ENCODE measurements around the gene GABRB1. TPM values are rescaled to one million over a fixed set of nuclear protein-coding genes. Genes with fewer than 3 reads are reported as not detected.
A peak's percentile ranks its signal among the peaks of the same experiment; 100 is the strongest.

Gene GABRB1
- total and polyA plus RNA-seq, 2 experiments from 2014 or later = 0.26 to 0.97 TPM

- H3K27me3 Mint-ChIP-seq (ENCODE audit: insufficient read depth, low read depth, poor library complexity) = peaks cover 3% of the 10 kb centered on the region
- H3K4me1 Mint-ChIP-seq = no peaks in the 10 kb centered on the region
- TF ChIP-seq EZH2phosphoT487 (IDR thresholded peaks at IDR 0.05; ENCODE audit: unreplicated experiment) (no peak), EZH2 (IDR thresholded peaks at IDR 0.05; ENCODE audit: low read depth, unreplicated experiment) (no peak), REST (IDR thresholded peaks at IDR 0.05; ENCODE audit: unreplicated experiment) (no peak), NANOG (IDR thresholded peaks at IDR 0.05; ENCODE audit: borderline replicate concordance) (no peak), STAT1 (IDR thresholded peaks at IDR 0.05; ENCODE audit: unreplicated experiment) (no peak), CREB1 (CRISPR knock-in tag; IDR thresholded peaks at IDR 0.05; ENCODE audit: low read depth) (no peak), JUNB (IDR thresholded peaks at IDR 0.05; ENCODE audit: unreplicated experiment) (no peak), CTCF (conservative IDR thresholded peaks at IDR 0.05; ENCODE audit: low read depth in 2 of 2) (no peak), ZNF331 (CRISPR knock-in tag; IDR thresholded peaks at IDR 0.05; ENCODE audit: low read depth) (no peak), ETS1 (IDR thresholded peaks at IDR 0.05) (no peak), POLR2AphosphoS5 (IDR thresholded peaks at IDR 0.05; ENCODE audit: low read depth) (no peak), ZNF462 (CRISPR knock-in tag; IDR thresholded peaks at IDR 0.05) (no peak), ZNF114 (CRISPR knock-in tag; IDR thresholded peaks at IDR 0.05) (no peak)
- H3K79me2 ChIP-seq (replicated peaks; ENCODE audit: insufficient read depth) = no peaks in the 10 kb centered on the region
- H3K27me3 ChIP-seq (ENCODE audit: insufficient read depth) = no peaks in the 10 kb centered on the region
- no peaks in the 10 kb centered on the region for H4K20me1 ChIP-seq (replicated peaks; ENCODE audit: insufficient read depth)
- H3K9me2 ChIP-seq (ENCODE audit: insufficient read depth) = no peaks in the 10 kb centered on the region
- H2AFZ ChIP-seq = 0 out of 2 replicates have a peak overlapping the region, but pooled peaks have one; percentile 14
- DNase-seq (ENCODE audit: low spot score) = no peak
- no peaks in the 10 kb centered on the region for H3K36me3 Mint-ChIP-seq (ENCODE audit: low read depth)
- no peaks in the 10 kb centered on the region for H3K9me3 Mint-ChIP-seq
- no peak overlapping the region for H3K27ac Mint-ChIP-seq
- no peak overlapping the region for H3K27ac ChIP-seq (ENCODE audit: low read depth)
- no peak for ATAC-seq
- H3K4me1 ChIP-seq (ENCODE audit: insufficient read depth) = no peaks in the 10 kb centered on the region
- no peak overlapping the region for H3K4me3 ChIP-seq
- H3K36me3 ChIP-seq (ENCODE audit: insufficient read depth) = no peaks in the 10 kb centered on the region
- H3K4me2 ChIP-seq = no peak overlapping the region
- H3F3A ChIP-seq (replicated peaks; ENCODE audit: low read depth) = no peaks in the 10 kb centered on the region
- H3K4me3 Mint-ChIP-seq = no peak overlapping the region
Measured at GRCh38 chr4:47425628-47426027, 394.3 kb downstream of the GABRB1 start.

Measured in GM23338 (cell line).